ENCODE data around the gene GOPC. TPM values are rescaled to one million over a fixed set of nuclear protein-coding genes. Genes with fewer than 3 reads are reported as not detected.

GOPC gene
- total and polyA plus RNA-seq, 2 donors (not counting 3 experiments of a cell fraction or from before 2014, with no cell fraction given): 7.8 to 22.8 TPM

- H3K27ac ChIP-seq (ENCODE audit: insufficient read depth, low read depth, low read length): no peak overlapping the region
- no peaks in the 10 kb centered on the region for H4K20me1 ChIP-seq (replicated peaks; ENCODE audit: control insufficient read depth, extremely low read depth, insufficient read depth, low read length)
- H3K4me1 ChIP-seq (ENCODE audit: control insufficient read depth, extremely low read depth, insufficient read depth, low read length): peaks cover 29% of the 10 kb centered on the region
- dilution Hi-C loops (cut with MboI; ENCODE audit: extremely low pct_ligation_motif_present, low sequenced_read_pairs) (no loop called here), intact Hi-C loops (cut with micrococcal nuclease) (no loop called here)
- H3K4me2 ChIP-seq (ENCODE audit: insufficient read depth, low read length): no peak overlapping the region
- CTCF ChIA-PET: interaction anchor here (0.7 to 14.9 kb wide), 19 partner anchors 8 to 155 kb away, joined by 3 to 333 read pairs (median 4); partner anchors contain the start of gene DCBLD1
- POLR2A ChIA-PET: no interaction called here
- no peaks in the 10 kb centered on the region for H3K9me1 ChIP-seq (replicated peaks; ENCODE audit: control insufficient read depth, extremely low read depth, insufficient read depth, low read length)
- peaks cover 3% of the 10 kb centered on the region for H3K79me2 ChIP-seq (ENCODE audit: control insufficient read depth, insufficient read depth, low read length)
- H3K9me3 ChIP-seq (replicated peaks; ENCODE audit: control insufficient read depth, insufficient read depth, low read length): no peaks in the 10 kb centered on the region
- DNase-seq (ENCODE audit: low read depth, low spot score) (no peak), FAIRE-seq (no peak)
- H3K4me3 ChIP-seq (replicated peaks in 1 of 3; ENCODE audit: insufficient read depth in 1 of 3, low read depth in 1 of 3, low read length in 3 of 3): no peak overlapping the region
- H2AFZ ChIP-seq (ENCODE audit: low read depth, low read length): no peak overlapping the region
- H3K27me3 ChIP-seq (ENCODE audit: control insufficient read depth in 2 of 2, insufficient read depth in 2 of 2, low read length in 2 of 2): no peaks in the 10 kb centered on the region
- TF ChIP-seq POLR2A (IDR thresholded peaks at IDR 0.05; ENCODE audit: low read depth, low read length): no peak
- no TSS peak for BruUV-seq (replicated peaks)
- H3K9ac ChIP-seq (replicated peaks; ENCODE audit: extremely low read depth, insufficient read depth, low read length): no peak overlapping the region
- H3K36me3 ChIP-seq (ENCODE audit: control insufficient read depth in 2 of 2, extremely low read depth in 1 of 2, insufficient read depth in 2 of 2, low read length in 2 of 2): no peaks in the 10 kb centered on the region
These were observed 47.0 kb downstream of the GOPC start for GRCh38 chr6:117555262-117555849.

GRCh38 chr6:117553142-117553541 lies 49.2 kb downstream of the GOPC start:
- no TSS peak for BruUV-seq (replicated peaks)
- Histone ChIP-seq H3K4me1 (ENCODE audit: control insufficient read depth, extremely low read depth, insufficient read depth, low read length) (peaks cover 49% of the 10 kb centered on the region), H3K4me3 (replicated peaks in 1 of 3; ENCODE audit: insufficient read depth in 1 of 3, low read depth in 1 of 3, low read length in 3 of 3) (no peak overlapping the region), H3K27me3 (ENCODE audit: control insufficient read depth in 2 of 2, insufficient read depth in 2 of 2, low read length in 2 of 2) (no peaks in the 10 kb centered on the region), H3K9me3 (replicated peaks; ENCODE audit: control insufficient read depth, insufficient read depth, low read length) (no peaks in the 10 kb centered on the region), H3K9me1 (replicated peaks; ENCODE audit: control insufficient read depth, extremely low read depth, insufficient read depth, low read length) (no peaks in the 10 kb centered on the region), H3K9ac (replicated peaks; ENCODE audit: extremely low read depth, insufficient read depth, low read length) (no peak overlapping the region), H3K36me3 (ENCODE audit: control insufficient read depth in 2 of 2, extremely low read depth in 1 of 2, insufficient read depth in 2 of 2, low read length in 2 of 2) (no peaks in the 10 kb centered on the region), H2AFZ (ENCODE audit: low read depth, low read length) (no peak overlapping the region), H3K79me2 (ENCODE audit: control insufficient read depth, insufficient read depth, low read length) (peaks cover 8% of the 10 kb centered on the region), H4K20me1 (replicated peaks; ENCODE audit: control insufficient read depth, extremely low read depth, insufficient read depth, low read length) (no peaks in the 10 kb centered on the region), H3K4me2 (ENCODE audit: insufficient read depth, low read length) (no peak overlapping the region), H3K27ac (ENCODE audit: insufficient read depth, low read depth, low read length) (no peak overlapping the region)
- dilution Hi-C loops (cut with MboI; ENCODE audit: extremely low pct_ligation_motif_present, low sequenced_read_pairs): no loop called here
- no peak for TF ChIP-seq POLR2AphosphoS5 (IDR thresholded peaks at IDR 0.05; ENCODE audit: insufficient read depth, low read depth, low read length)
- TF ChIP-seq MYC (IDR thresholded peaks at IDR 0.05; ENCODE audit: low read depth, low read length): no peak
- TF ChIP-seq POLR2A (IDR thresholded peaks at IDR 0.05; ENCODE audit: low read depth, low read length): no peak
- TF ChIP-seq GATA2 (IDR thresholded peaks at IDR 0.05; ENCODE audit: insufficient read depth, insufficient read length, low read depth, low read length): no peak
- TF ChIP-seq MAX (IDR thresholded peaks at IDR 0.05; ENCODE audit: insufficient read depth, insufficient read length): no peak
- TF ChIP-seq JUN (IDR thresholded peaks at IDR 0.05; ENCODE audit: borderline replicate concordance, insufficient read depth, insufficient read length, low read depth): no peak
- TF ChIP-seq CTCF (IDR thresholded peaks at IDR 0.05; ENCODE audit: extremely low read depth in 1 of 2, insufficient read depth in 1 of 2, low read depth in 1 of 2, low read length in 2 of 2): no peak
- TF ChIP-seq FOS (IDR thresholded peaks at IDR 0.05; ENCODE audit: borderline replicate concordance, insufficient read depth, low read length): no peak
- TF ChIP-seq EZH2 (IDR thresholded peaks at IDR 0.05; ENCODE audit: borderline replicate concordance, low read depth, low read length, severe bottlenecking): no peak
- CTCF ChIA-PET: interaction anchor here (1.4 to 14.9 kb wide), 3 partner anchors 70 to 102 kb away, joined by 6 to 333 read pairs (median 8); partner anchors contain the start of gene DCBLD1
- intact Hi-C loops (cut with micrococcal nuclease): no loop called here
- FAIRE-seq (no peak), DNase-seq (ENCODE audit: low read depth, low spot score) (no peak)
- POLR2A ChIA-PET: no interaction called here
